Measurements from ENCODE around the gene PRSS35. TPM values are rescaled to one million over a fixed set of nuclear protein-coding genes. Genes with fewer than 3 reads are reported as not detected.
"Not testable (repeated sequence)": the region's sequence is repeated elsewhere in the genome, so short reads cannot be mapped to it uniquely, and the experiment has no call there.

PRSS35 gene
- total and polyA plus RNA-seq, 2 experiments from 2014 or later: 33.3 to 36.2 TPM

DNA sequence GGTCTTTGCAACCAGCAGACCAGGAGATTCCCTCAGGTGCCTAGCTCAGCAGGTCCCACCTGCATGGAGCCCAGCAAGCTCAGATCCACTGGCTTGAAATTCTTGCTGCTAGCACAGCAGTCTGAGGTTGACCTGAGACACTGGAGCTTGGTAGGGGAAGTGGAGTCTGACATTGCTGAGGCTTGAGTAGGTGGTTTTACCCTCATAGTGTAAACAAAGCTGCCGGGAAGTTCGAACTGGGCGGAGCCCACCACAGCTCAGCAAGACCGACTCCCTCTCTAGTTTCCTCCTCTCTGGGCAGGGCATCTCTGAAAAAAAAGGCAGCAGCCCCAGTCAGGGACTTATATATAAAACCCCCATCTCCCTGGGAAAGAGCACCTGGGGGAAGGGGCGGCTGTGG lies 34.3 kb downstream of the PRSS35 start:
- Histone ChIP-seq H3K27ac (no peak overlapping the region), H3K4me1 (ENCODE audit: insufficient read depth) (no peaks in the 10 kb centered on the region), H3K79me2 (no peaks in the 10 kb centered on the region), H3K4me2 (no peak overlapping the region), H3K9me3 (ENCODE audit: low read depth) (no peaks in the 10 kb centered on the region), H3K27me3 (no peaks in the 10 kb centered on the region), H3K4me3 (no peak overlapping the region), H4K20me1 (ENCODE audit: insufficient read depth, poor library complexity, severe bottlenecking) (no peaks in the 10 kb centered on the region), H3K9me2 (replicated peaks; ENCODE audit: insufficient read depth) (no peaks in the 10 kb centered on the region), H2AFZ (no peak overlapping the region), H3K36me3 (replicated peaks; ENCODE audit: insufficient read depth, low read depth) (no peaks in the 10 kb centered on the region)
- TF ChIP-seq EZH2phosphoT487 (IDR thresholded peaks at IDR 0.05; ENCODE audit: low read depth, severe bottlenecking, unreplicated experiment) (no peak), EZH2 (IDR thresholded peaks at IDR 0.05; ENCODE audit: borderline replicate concordance) (no peak)
- TF ChIP-seq, protein P1, sequence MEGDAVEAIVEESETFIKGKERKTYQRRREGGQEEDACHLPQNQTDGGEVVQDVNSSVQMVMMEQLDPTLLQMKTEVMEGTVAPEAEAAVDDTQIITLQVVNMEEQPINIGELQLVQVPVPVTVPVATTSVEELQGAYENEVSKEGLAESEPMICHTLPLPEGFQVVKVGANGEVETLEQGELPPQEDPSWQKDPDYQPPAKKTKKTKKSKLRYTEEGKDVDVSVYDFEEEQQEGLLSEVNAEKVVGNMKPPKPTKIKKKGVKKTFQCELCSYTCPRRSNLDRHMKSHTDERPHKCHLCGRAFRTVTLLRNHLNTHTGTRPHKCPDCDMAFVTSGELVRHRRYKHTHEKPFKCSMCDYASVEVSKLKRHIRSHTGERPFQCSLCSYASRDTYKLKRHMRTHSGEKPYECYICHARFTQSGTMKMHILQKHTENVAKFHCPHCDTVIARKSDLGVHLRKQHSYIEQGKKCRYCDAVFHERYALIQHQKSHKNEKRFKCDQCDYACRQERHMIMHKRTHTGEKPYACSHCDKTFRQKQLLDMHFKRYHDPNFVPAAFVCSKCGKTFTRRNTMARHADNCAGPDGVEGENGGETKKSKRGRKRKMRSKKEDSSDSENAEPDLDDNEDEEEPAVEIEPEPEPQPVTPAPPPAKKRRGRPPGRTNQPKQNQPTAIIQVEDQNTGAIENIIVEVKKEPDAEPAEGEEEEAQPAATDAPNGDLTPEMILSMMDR (IDR thresholded peaks at IDR 0.05; ENCODE audit: poor library complexity): no peak
- 58% methylated on average over 5 of the region's 5 CpGs for WGBS (ENCODE audit: low lambda C conversion rate, missing lambda C conversion rate)
- DNase-seq (ENCODE audit: low spot score): peak; percentile 9

DNA sequence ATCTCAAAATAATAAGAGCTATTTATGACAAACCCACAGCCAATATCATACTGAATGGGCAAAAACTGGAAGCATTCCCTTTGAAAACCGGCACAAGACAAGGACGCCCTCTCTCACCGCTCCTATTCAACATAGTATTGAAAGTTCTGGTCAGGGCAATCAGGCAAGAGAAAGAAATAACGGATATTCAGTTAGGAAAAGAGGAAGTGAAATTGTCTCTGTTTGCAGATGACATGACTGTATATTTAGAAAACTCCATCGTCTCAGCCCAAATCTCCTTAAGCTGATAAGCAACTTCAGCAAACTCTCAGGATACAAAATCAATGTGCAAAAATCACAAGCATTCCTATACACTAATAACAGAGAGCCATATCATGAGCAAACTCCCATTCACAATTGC lies 38.1 kb downstream of the PRSS35 start:
- not testable (repeated sequence) for H3K9me3 ChIP-seq (ENCODE audit: low read depth); DNase-seq (ENCODE audit: low spot score); H3K9me2 ChIP-seq (replicated peaks; ENCODE audit: insufficient read depth); H2AFZ ChIP-seq; H3K4me1 ChIP-seq (ENCODE audit: insufficient read depth); H3K4me3 ChIP-seq; H3K27ac ChIP-seq; H3K79me2 ChIP-seq; H3K27me3 ChIP-seq; H3K36me3 ChIP-seq (replicated peaks; ENCODE audit: insufficient read depth, low read depth); H4K20me1 ChIP-seq (ENCODE audit: insufficient read depth, poor library complexity, severe bottlenecking); H3K4me2 ChIP-seq
- WGBS (ENCODE audit: low lambda C conversion rate, missing lambda C conversion rate): 91% methylated on average over 5 of the region's 5 CpGs

GRCh38 chr6:83551748-83552147 lies 39.4 kb downstream of the PRSS35 start:
- H3K27ac ChIP-seq; H3K4me3 ChIP-seq; H3K4me2 ChIP-seq; H3K4me1 ChIP-seq (ENCODE audit: insufficient read depth); H3K27me3 ChIP-seq; H3K79me2 ChIP-seq; DNase-seq (ENCODE audit: low spot score); H3K9me3 ChIP-seq (ENCODE audit: low read depth); H2AFZ ChIP-seq; H3K36me3 ChIP-seq (replicated peaks; ENCODE audit: insufficient read depth, low read depth); H3K9me2 ChIP-seq (replicated peaks; ENCODE audit: insufficient read depth); H4K20me1 ChIP-seq (ENCODE audit: insufficient read depth, poor library complexity, severe bottlenecking): not testable (repeated sequence)
- 97% methylated on average over 4 of the region's 4 CpGs for WGBS (ENCODE audit: low lambda C conversion rate, missing lambda C conversion rate)

DNA sequence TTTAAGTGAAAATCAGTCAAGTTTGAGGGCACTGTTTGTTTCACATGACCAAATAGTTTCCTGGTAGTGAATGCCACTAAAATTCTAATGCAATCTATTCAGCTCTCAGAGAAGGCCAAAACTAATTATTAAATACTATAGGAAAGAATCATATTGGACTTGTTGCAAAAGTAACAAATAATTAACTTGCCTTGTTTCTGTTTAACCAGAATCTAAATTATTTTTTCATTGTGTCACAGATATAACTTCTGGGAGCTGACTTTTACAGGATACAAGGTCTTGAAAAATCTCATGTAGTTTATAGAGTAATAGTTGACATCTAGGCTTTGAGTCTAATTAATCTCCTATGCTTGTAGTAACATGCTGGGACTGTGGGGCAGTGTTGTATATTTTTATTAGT lies 44.5 kb downstream of the PRSS35 start:
- H3K27me3 ChIP-seq: peaks cover 4% of the 10 kb centered on the region
- no peak overlapping the region for H2AFZ ChIP-seq
- no peaks in the 10 kb centered on the region for H4K20me1 ChIP-seq (ENCODE audit: insufficient read depth, poor library complexity, severe bottlenecking)
- no peaks in the 10 kb centered on the region for H3K4me1 ChIP-seq (ENCODE audit: insufficient read depth)
- no peak overlapping the region for H3K27ac ChIP-seq
- no peak for DNase-seq (ENCODE audit: low spot score)
- H3K4me3 ChIP-seq: no peak overlapping the region
- no peaks in the 10 kb centered on the region for H3K79me2 ChIP-seq
- H3K9me2 ChIP-seq (replicated peaks; ENCODE audit: insufficient read depth): no peaks in the 10 kb centered on the region
- H3K36me3 ChIP-seq (replicated peaks; ENCODE audit: insufficient read depth, low read depth): no peaks in the 10 kb centered on the region
- no peaks in the 10 kb centered on the region for H3K9me3 ChIP-seq (ENCODE audit: low read depth)
- H3K4me2 ChIP-seq: no peak overlapping the region
- TF ChIP-seq, protein P1 (IDR thresholded peaks at IDR 0.05; ENCODE audit: poor library complexity): no peak
- TF ChIP-seq EZH2 (IDR thresholded peaks at IDR 0.05; ENCODE audit: borderline replicate concordance) (no peak), EZH2phosphoT487 (IDR thresholded peaks at IDR 0.05; ENCODE audit: low read depth, severe bottlenecking, unreplicated experiment) (no peak)

GRCh38 chr6:83558975-83559374 lies 46.6 kb downstream of the PRSS35 start:
- H3K9me2 ChIP-seq (replicated peaks; ENCODE audit: insufficient read depth): no peaks in the 10 kb centered on the region
- H3K36me3 ChIP-seq (replicated peaks; ENCODE audit: insufficient read depth, low read depth): no peaks in the 10 kb centered on the region
- H3K27ac ChIP-seq: no peak overlapping the region
- no peaks in the 10 kb centered on the region for H3K79me2 ChIP-seq
- H3K4me2 ChIP-seq: no peak overlapping the region
- DNase-seq (ENCODE audit: low spot score): no peak
- WGBS (ENCODE audit: low lambda C conversion rate, missing lambda C conversion rate): 100% methylated on average over 1 of the region's 1 CpG
- H3K4me1 ChIP-seq (ENCODE audit: insufficient read depth): no peaks in the 10 kb centered on the region
- TF ChIP-seq EZH2phosphoT487 (IDR thresholded peaks at IDR 0.05; ENCODE audit: low read depth, severe bottlenecking, unreplicated experiment) (no peak), EZH2 (IDR thresholded peaks at IDR 0.05; ENCODE audit: borderline replicate concordance) (no peak)
- TF ChIP-seq, protein P1 (IDR thresholded peaks at IDR 0.05; ENCODE audit: poor library complexity): no peak
- no peak overlapping the region for H3K4me3 ChIP-seq
- H2AFZ ChIP-seq: no peak overlapping the region
- no peaks in the 10 kb centered on the region for H4K20me1 ChIP-seq (ENCODE audit: insufficient read depth, poor library complexity, severe bottlenecking)
- peaks cover 2% of the 10 kb centered on the region for H3K27me3 ChIP-seq
- no peaks in the 10 kb centered on the region for H3K9me3 ChIP-seq (ENCODE audit: low read depth)

- H4K20me1 ChIP-seq (ENCODE audit: insufficient read depth, poor library complexity, severe bottlenecking); H3K4me2 ChIP-seq; H3K27me3 ChIP-seq; H2AFZ ChIP-seq; DNase-seq (ENCODE audit: low spot score); H3K9me3 ChIP-seq (ENCODE audit: low read depth); H3K36me3 ChIP-seq (replicated peaks; ENCODE audit: insufficient read depth, low read depth); H3K9me2 ChIP-seq (replicated peaks; ENCODE audit: insufficient read depth); H3K4me3 ChIP-seq; H3K4me1 ChIP-seq (ENCODE audit: insufficient read depth); H3K27ac ChIP-seq; H3K79me2 ChIP-seq: not testable (repeated sequence)
- 92% methylated on average over 4 of the region's 4 CpGs for WGBS (ENCODE audit: low lambda C conversion rate, missing lambda C conversion rate)
Observed at GRCh38 chr6:83571663-83572185, 59.4 kb downstream of the PRSS35 start.
